ENCODE results near the gene PRSS57. TPM values are rescaled to one million over a fixed set of nuclear protein-coding genes. Genes with fewer than 3 reads are reported as not detected.
A peak's percentile ranks its signal among the peaks of the same experiment; 100 is the strongest.
"Not testable (repeated sequence)": the region's sequence is repeated elsewhere in the genome, so short reads cannot be mapped to it uniquely, and the experiment has no call there.

Gene PRSS57
- total RNA-seq, 2 experiments from 2014 or later, result not detected

DNA sequence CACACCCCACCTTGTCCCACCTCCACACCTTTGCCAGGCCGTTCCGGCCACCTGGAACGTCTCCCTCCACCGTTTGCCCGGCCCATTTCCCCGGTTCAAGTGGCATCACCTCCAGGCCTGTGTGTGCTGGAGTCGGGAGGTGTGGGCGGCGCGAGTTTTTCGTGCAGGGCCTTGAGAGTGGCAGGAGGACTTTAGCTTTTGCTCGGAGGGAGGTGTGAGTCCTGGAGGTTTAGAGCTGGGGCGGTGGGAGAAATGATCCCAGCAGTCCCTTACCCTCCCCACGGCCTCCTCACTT, 9.1 kb upstream of the PRSS57 start:
- ChIA-PET CTCF (ENCODE audit: unreplicated experiment) (no interaction called here), POLR2A (no interaction called here)
- Histone ChIP-seq H3K9me2 (ENCODE audit: insufficient read depth, low read length) (no peaks in the 10 kb centered on the region), H3K4me3 (ENCODE audit: low read depth, low read length, poor library complexity, severe bottlenecking) (no peak overlapping the region), H4K20me1 (ENCODE audit: insufficient read depth, low read length) (no peaks in the 10 kb centered on the region), H3K4me2 (ENCODE audit: low read length) (peak overlapping the region; percentile 13; the same call in 1 of the 2 replicates), H2AFZ (ENCODE audit: low read length) (no peak overlapping the region), H3K79me2 (ENCODE audit: insufficient read depth, low read depth, low read length) (no peaks in the 10 kb centered on the region), H3K27ac (ENCODE audit: low read depth, low read length, poor library complexity, severe bottlenecking) (no peak overlapping the region), H3K4me1 (ENCODE audit: insufficient read depth, low read length, poor library complexity, severe bottlenecking) (peaks cover 13% of the 10 kb centered on the region), H3K36me3 (ENCODE audit: insufficient read depth, low read length) (no peaks in the 10 kb centered on the region), H3K9me3 (ENCODE audit: low read length) (no peaks in the 10 kb centered on the region)
- DNase-seq (ENCODE audit: low spot score), result no peak
- TF ChIP-seq, protein P1, sequence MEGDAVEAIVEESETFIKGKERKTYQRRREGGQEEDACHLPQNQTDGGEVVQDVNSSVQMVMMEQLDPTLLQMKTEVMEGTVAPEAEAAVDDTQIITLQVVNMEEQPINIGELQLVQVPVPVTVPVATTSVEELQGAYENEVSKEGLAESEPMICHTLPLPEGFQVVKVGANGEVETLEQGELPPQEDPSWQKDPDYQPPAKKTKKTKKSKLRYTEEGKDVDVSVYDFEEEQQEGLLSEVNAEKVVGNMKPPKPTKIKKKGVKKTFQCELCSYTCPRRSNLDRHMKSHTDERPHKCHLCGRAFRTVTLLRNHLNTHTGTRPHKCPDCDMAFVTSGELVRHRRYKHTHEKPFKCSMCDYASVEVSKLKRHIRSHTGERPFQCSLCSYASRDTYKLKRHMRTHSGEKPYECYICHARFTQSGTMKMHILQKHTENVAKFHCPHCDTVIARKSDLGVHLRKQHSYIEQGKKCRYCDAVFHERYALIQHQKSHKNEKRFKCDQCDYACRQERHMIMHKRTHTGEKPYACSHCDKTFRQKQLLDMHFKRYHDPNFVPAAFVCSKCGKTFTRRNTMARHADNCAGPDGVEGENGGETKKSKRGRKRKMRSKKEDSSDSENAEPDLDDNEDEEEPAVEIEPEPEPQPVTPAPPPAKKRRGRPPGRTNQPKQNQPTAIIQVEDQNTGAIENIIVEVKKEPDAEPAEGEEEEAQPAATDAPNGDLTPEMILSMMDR (conservative IDR thresholded peaks at IDR 0.05; ENCODE audit: low read length), result no peak
- TF ChIP-seq EZH2phosphoT487 (IDR thresholded peaks at IDR 0.05; ENCODE audit: borderline replicate concordance, low read depth, low read length), result no peak
- intact Hi-C loops (cut with micrococcal nuclease; ENCODE audit: unreplicated experiment), result no loop called here
- no TSS peak for BruUV-seq (replicated peaks)

- H3K4me1 ChIP-seq (ENCODE audit: insufficient read depth, low read length, poor library complexity, severe bottlenecking), result peaks cover 13% of the 10 kb centered on the region
- H3K36me3 ChIP-seq (ENCODE audit: insufficient read depth, low read length), result no peaks in the 10 kb centered on the region
- POLR2A ChIA-PET, result interaction anchor here (1.1 kb wide), 1 partner anchor 23 kb away, joined by 4 read pairs; no protein-coding TSS in a partner anchor
- H3K4me3 ChIP-seq (ENCODE audit: low read depth, low read length, poor library complexity, severe bottlenecking), result peak overlapping the region; percentile 44
- H3K27ac ChIP-seq (ENCODE audit: low read depth, low read length, poor library complexity, severe bottlenecking), result no peak overlapping the region
- no peaks in the 10 kb centered on the region for H3K9me2 ChIP-seq (ENCODE audit: insufficient read depth, low read length)
- peak overlapping the region; percentile 51 for H3K4me2 ChIP-seq (ENCODE audit: low read length)
- TF ChIP-seq, protein P1 (conservative IDR thresholded peaks at IDR 0.05; ENCODE audit: low read length), result no peak
- no peak for TF ChIP-seq EZH2phosphoT487 (IDR thresholded peaks at IDR 0.05; ENCODE audit: borderline replicate concordance, low read depth, low read length)
- intact Hi-C loops (cut with micrococcal nuclease; ENCODE audit: unreplicated experiment), result no loop called here
- H4K20me1 ChIP-seq (ENCODE audit: insufficient read depth, low read length), result no peaks in the 10 kb centered on the region
- no TSS peak for BruUV-seq (replicated peaks)
- no peaks in the 10 kb centered on the region for H3K79me2 ChIP-seq (ENCODE audit: insufficient read depth, low read depth, low read length)
- H3K9me3 ChIP-seq (ENCODE audit: low read length), result no peaks in the 10 kb centered on the region
- CTCF ChIA-PET (ENCODE audit: unreplicated experiment), result interaction anchor here (0.6 kb wide), 2 partner anchors 35 to 49 kb away, joined by 3 read pairs; no protein-coding TSS in a partner anchor
- DNase-seq (ENCODE audit: low spot score), result peak; percentile 81
- H2AFZ ChIP-seq (ENCODE audit: low read length), result peak overlapping the region; percentile 70; the same call in 1 of the 2 replicates
These were observed 8.6 kb upstream of the PRSS57 start for GRCh38 chr19:703651-704446.

DNA sequence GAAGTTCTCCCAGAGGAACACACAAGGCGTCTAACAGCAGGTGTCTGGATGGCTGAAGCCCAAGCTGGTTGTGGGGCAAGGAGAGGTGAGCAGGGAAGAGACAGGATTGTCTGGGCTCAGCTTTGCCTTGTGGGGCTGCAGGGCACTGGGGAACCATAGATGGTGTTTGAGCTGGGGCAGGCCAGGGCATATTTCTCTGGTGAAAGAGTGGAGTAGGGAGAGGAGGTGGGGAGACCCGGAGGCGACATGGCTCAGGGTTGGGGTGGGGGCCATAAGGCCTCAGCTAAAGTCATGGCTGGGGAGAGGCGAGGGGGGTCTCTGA, 8.0 kb upstream of the PRSS57 start:
- ChIA-PET CTCF (ENCODE audit: unreplicated experiment) (interaction anchor here (0.6 kb wide), 2 partner anchors 35 to 48 kb away, joined by 3 read pairs; no protein-coding TSS in a partner anchor), POLR2A (interaction anchor here (0.7 to 1.1 kb wide), 2 partner anchors 22 to 273 kb away, joined by 4 read pairs; no protein-coding TSS in a partner anchor)
- Histone ChIP-seq H3K4me3 (ENCODE audit: low read depth, low read length, poor library complexity, severe bottlenecking) (peak overlapping the region; percentile 44), H3K79me2 (ENCODE audit: insufficient read depth, low read depth, low read length) (no peaks in the 10 kb centered on the region), H3K9me2 (ENCODE audit: insufficient read depth, low read length) (no peaks in the 10 kb centered on the region), H3K27ac (ENCODE audit: low read depth, low read length, poor library complexity, severe bottlenecking) (no peak overlapping the region), H4K20me1 (ENCODE audit: insufficient read depth, low read length) (no peaks in the 10 kb centered on the region), H3K4me2 (ENCODE audit: low read length) (peak overlapping the region; percentile 51), H2AFZ (ENCODE audit: low read length) (peak overlapping the region; percentile 70; the same call in 1 of the 2 replicates), H3K4me1 (ENCODE audit: insufficient read depth, low read length, poor library complexity, severe bottlenecking) (peaks cover 13% of the 10 kb centered on the region), H3K36me3 (ENCODE audit: insufficient read depth, low read length) (no peaks in the 10 kb centered on the region), H3K9me3 (ENCODE audit: low read length) (no peaks in the 10 kb centered on the region)
- DNase-seq (ENCODE audit: low spot score), result no peak
- TF ChIP-seq, protein P1 (conservative IDR thresholded peaks at IDR 0.05; ENCODE audit: low read length), result no peak
- no peak for TF ChIP-seq EZH2phosphoT487 (IDR thresholded peaks at IDR 0.05; ENCODE audit: borderline replicate concordance, low read depth, low read length)
- BruUV-seq (replicated peaks), result no TSS peak
- intact Hi-C loops (cut with micrococcal nuclease; ENCODE audit: unreplicated experiment), result no loop called here

DNA sequence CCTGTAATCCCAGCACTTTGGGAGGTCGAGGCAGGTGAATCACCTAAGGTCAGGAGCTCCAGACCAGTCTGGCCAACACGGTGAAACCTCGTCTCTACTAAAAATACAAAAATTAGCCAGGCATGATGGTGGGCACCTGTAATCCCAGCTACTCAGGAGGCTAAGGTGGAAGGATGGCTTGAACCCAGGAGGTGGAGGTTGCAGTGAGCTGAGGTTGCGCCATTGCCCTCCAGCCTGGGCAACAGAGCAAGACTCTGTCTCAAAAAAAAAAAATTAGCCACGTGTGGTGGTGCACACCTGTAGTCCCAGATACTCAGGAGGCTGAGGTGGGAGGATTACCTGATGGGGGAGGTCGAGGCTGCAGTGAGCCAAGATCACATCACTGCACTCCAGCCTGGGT, 7.6 kb upstream of the PRSS57 start:
- peaks cover 13% of the 10 kb centered on the region for H3K4me1 ChIP-seq (ENCODE audit: insufficient read depth, low read length, poor library complexity, severe bottlenecking)
- H3K79me2 ChIP-seq (ENCODE audit: insufficient read depth, low read depth, low read length); CTCF ChIA-PET (ENCODE audit: unreplicated experiment); intact Hi-C loops (cut with micrococcal nuclease; ENCODE audit: unreplicated experiment); H3K4me2 ChIP-seq (ENCODE audit: low read length); H3K9me3 ChIP-seq (ENCODE audit: low read length); H4K20me1 ChIP-seq (ENCODE audit: insufficient read depth, low read length); H3K27ac ChIP-seq (ENCODE audit: low read depth, low read length, poor library complexity, severe bottlenecking); H3K36me3 ChIP-seq (ENCODE audit: insufficient read depth, low read length); H3K9me2 ChIP-seq (ENCODE audit: insufficient read depth, low read length); DNase-seq (ENCODE audit: low spot score); H3K4me3 ChIP-seq (ENCODE audit: low read depth, low read length, poor library complexity, severe bottlenecking); BruUV-seq (replicated peaks): not testable (repeated sequence)
- POLR2A ChIA-PET, result interaction anchor here (0.7 to 1.1 kb wide), 2 partner anchors 22 to 273 kb away, joined by 4 read pairs; no protein-coding TSS in a partner anchor
- H2AFZ ChIP-seq (ENCODE audit: low read length), result 0 out of 2 replicates have a peak overlapping the region, but pooled peaks have one; percentile 70
